SK-N-SH (cell line): ENCODE data around the gene MUSTN1.

ENCODE experiments used
- CTCF ChIP-seq: fragments of 200-600 bp; sonication (generic); IDR thresholded peaks from 2 replicates; pipeline ENCODE4 v1.6.1; 2017; ENCODE audit warnings: antibody characterized with exemption, mild to moderate bottlenecking, moderate library complexity
- EP300 ChIP-seq, 2 experiments: IDR thresholded peaks; 2 replicates each; pipeline versions ENCODE4 v1.4.0 to v1.6.1; 2012; ENCODE audit warnings: borderline replicate concordance in 1 of 2, low read depth in 1 of 2, low read length in 1 of 2
- USF2 ChIP-seq: fragments of 150-350 bp; IDR thresholded peaks from 2 replicates; pipeline ENCODE4 v1.6.1; 2017; ENCODE audit warnings: antibody characterized with exemption, low read length, low read depth, borderline replicate concordance

DNA sequence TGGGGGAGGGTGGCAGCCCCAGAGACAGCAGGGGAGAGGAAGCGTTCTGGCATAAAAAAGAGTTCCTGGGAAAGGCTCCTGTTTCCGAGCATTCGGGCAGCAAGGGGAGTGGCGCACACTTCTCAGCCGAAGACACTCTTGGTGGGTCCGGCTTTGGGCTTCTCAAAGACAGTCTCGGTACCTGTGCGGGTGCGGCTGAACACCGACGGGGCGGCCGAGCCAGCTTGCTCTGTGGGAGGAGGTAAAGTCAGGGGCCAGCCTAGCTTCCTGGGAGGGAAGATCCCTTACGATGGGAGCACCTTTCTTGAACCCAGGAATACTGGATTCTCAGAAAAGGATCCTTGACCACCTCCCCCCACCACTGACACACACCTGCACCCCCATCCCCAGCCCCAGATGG is 1.6 kb downstream of the MUSTN1 start:
- TF ChIP-seq EP300 (IDR thresholded peaks at IDR 0.05; ENCODE audit: borderline replicate concordance in 1 of 2, low read depth in 1 of 2, low read length in 1 of 2) (no peak), CTCF (no peak), USF2 (no peak)
